Fibroblast of lung (primary cell): ENCODE measurements around the gene WNT3. TPM values are rescaled to one million over a fixed set of nuclear protein-coding genes. Genes with fewer than 3 reads are reported as not detected.
"Not testable (repeated sequence)": the region's sequence is repeated elsewhere in the genome, so short reads cannot be mapped to it uniquely, and the experiment has no call there.

ENCODE experiments used
- DNase-seq, 2 donors: peaks; one replicate each; pipeline versions ENCODE4 v3.0.0 to v3.0.0-alpha.2; 2010; ENCODE audit warnings: low read depth in 2 of 2
- H2AFZ ChIP-seq: 2 replicates; pipeline ENCODE4 v1.5.1; 2012; ENCODE audit warnings: low read length, control low read depth, inconsistent platforms
- H3K27ac ChIP-seq: 2 replicates; pipeline ENCODE4 v1.5.1; 2011; ENCODE audit warnings: low read length, control low read depth; ENCODE audit not compliant: insufficient read depth
- H3K27me3 ChIP-seq: 2 replicates; pipeline ENCODE4 v1.5.1; 2011; ENCODE audit warnings: mild to moderate bottlenecking, low read length; ENCODE audit not compliant: control insufficient read depth, insufficient read depth
- H3K36me3 ChIP-seq: 2 replicates; pipeline ENCODE4 v1.5.1; 2011; ENCODE audit warnings: low read length; ENCODE audit not compliant: control insufficient read depth, insufficient read depth
- H3K4me1 ChIP-seq: 2 replicates; pipeline ENCODE4 v1.5.1; 2011; ENCODE audit warnings: low read length; ENCODE audit not compliant: control insufficient read depth, insufficient read depth; ENCODE audit errors: extremely low read depth
- H3K4me2 ChIP-seq: 2 replicates; pipeline ENCODE4 v1.5.1; 2011; ENCODE audit warnings: low read length, control low read depth; ENCODE audit not compliant: insufficient read depth; ENCODE audit errors: extremely low read depth
- H3K4me3 ChIP-seq, 4 experiments: fragments of 200-600 bp in 1 of 4; sonication (generic) in 1 of 4; replicated peaks in 1 of 4; 2 replicates each; pipeline ENCODE4 v1.5.1; 2011 to 2016; ENCODE audit warnings: low read length in 4 of 4, low read depth in 3 of 4, mild to moderate bottlenecking in 3 of 4, control low read depth in 2 of 4, inconsistent platforms in 1 of 4, mixed read lengths in 1 of 4; ENCODE audit not compliant: insufficient read depth in 1 of 4; ENCODE audit errors: control extremely low read depth in 1 of 4
- H3K79me2 ChIP-seq: 2 replicates; pipeline ENCODE4 v1.5.1; 2012; ENCODE audit warnings: mild to moderate bottlenecking, low read length, inconsistent platforms; ENCODE audit not compliant: control insufficient read depth, insufficient read depth
- H3K9ac ChIP-seq: 2 replicates; pipeline ENCODE4 v1.5.1; 2011; ENCODE audit warnings: mild to moderate bottlenecking, low read length, control low read depth; ENCODE audit not compliant: insufficient read depth
- H3K9me3 ChIP-seq: 2 replicates; pipeline ENCODE4 v1.5.1; 2012; ENCODE audit warnings: low read depth, low read length; ENCODE audit not compliant: control insufficient read depth, insufficient read depth
- H4K20me1 ChIP-seq: 2 replicates; pipeline ENCODE4 v1.5.1; 2011; ENCODE audit warnings: low read length; ENCODE audit not compliant: control insufficient read depth, insufficient read depth; ENCODE audit errors: extremely low read depth
- CTCF ChIP-seq, 2 donors: IDR thresholded peaks in 1 of 2; conservative IDR thresholded peaks in 1 of 2; 1 replicate in 1 of 2; 2 replicates in 1 of 2; pipeline ENCODE4 v1.5.1; 2011 to 2012; ENCODE audit warnings: low read length in 2 of 2, control low read depth in 1 of 2, inconsistent platforms in 1 of 2, low read depth in 1 of 2, mild to moderate bottlenecking in 1 of 2
- EZH2 ChIP-seq: IDR thresholded peaks from 2 replicates; pipeline ENCODE4 v1.5.1; 2012; ENCODE audit warnings: low read length, control low read depth, mild to moderate bottlenecking; ENCODE audit errors: missing control alignments
- polyA plus RNA-seq, 2 donors: library from polyadenylated mRNA; depleted of rRNA in 1 of 2; stranded (reverse) in 1 of 2; unstranded in 1 of 2; fragments of >200 nt; gene quantifications; 2 replicates each; pipeline ENCODE4 v1.2.1, GENCODE V29; 2011 to 2012; ENCODE audit warnings: missing spikeins in 1 of 2
- total RNA-seq: library from RNA; depleted of rRNA; stranded (reverse); fragments of >200 nt; gene quantifications from 2 replicates; pipeline ENCODE4 v1.2.1, GENCODE V29; 2014

The WNT3 gene
- total and polyA plus RNA-seq, 2 donors (not counting 1 experiment from before 2014, with no cell fraction given) = 1.3 to 1.5 TPM

GRCh38 chr17:46794318-46794717 is 24.2 kb downstream of the WNT3 start:
- Histone ChIP-seq H3K9me3 (no peaks in the 10 kb centered on the region), H3K79me2 (no peaks in the 10 kb centered on the region), H2AFZ (no peak overlapping the region), H3K36me3 (no peaks in the 10 kb centered on the region), H3K4me3 (no peak overlapping the region), H3K4me1 (no peaks in the 10 kb centered on the region), H4K20me1 (no peaks in the 10 kb centered on the region), H3K27me3 (peaks cover 18% of the 10 kb centered on the region), H3K9ac (no peak overlapping the region), H3K27ac (no peak overlapping the region), H3K4me2 (no peak overlapping the region)
- TF ChIP-seq CTCF (conservative IDR thresholded peaks at IDR 0.05 in 1 of 2, IDR thresholded peaks at IDR 0.05 in 1 of 2; ENCODE audit: low read depth in 1 of 2, low read length in 2 of 2) = no peak
- no peak for TF ChIP-seq EZH2
- DNase-seq = no peak

- TF ChIP-seq CTCF (conservative IDR thresholded peaks at IDR 0.05 in 1 of 2, IDR thresholded peaks at IDR 0.05 in 1 of 2; ENCODE audit: low read depth in 1 of 2, low read length in 2 of 2) (no peak), EZH2 (no peak)
- DNase-seq = no peak
- H3K27me3 ChIP-seq = peaks cover 18% of the 10 kb centered on the region
Measured at GRCh38 chr17:46793541-46793940, 25.0 kb downstream of the WNT3 start.

DNA sequence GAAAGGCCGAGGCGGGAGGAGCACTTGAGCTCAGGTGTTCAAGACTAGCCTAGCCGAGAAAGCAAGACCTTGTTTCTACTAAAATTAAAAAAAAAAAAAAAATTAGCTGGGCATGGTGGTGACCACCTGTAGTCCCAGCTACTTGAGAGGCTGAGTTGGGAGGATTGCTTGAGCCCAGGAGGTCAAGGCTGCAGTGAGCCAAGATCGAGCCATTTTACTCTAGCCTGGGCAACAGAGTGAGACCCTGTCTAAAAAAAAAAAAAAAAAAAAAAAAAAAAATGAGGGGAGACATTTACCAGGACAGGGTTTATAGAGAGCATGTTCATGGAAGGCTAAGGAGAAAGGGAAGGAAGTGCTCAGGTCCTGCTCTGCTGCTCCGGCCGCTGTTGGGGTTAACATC is 25.5 kb downstream of the WNT3 start:
- not testable (repeated sequence) for H3K9ac ChIP-seq, H3K4me3 ChIP-seq, H3K9me3 ChIP-seq, H3K79me2 ChIP-seq, H3K4me1 ChIP-seq, H3K4me2 ChIP-seq, H3K27ac ChIP-seq, H4K20me1 ChIP-seq, H3K36me3 ChIP-seq, H2AFZ ChIP-seq, DNase-seq
- peaks cover 18% of the 10 kb centered on the region for H3K27me3 ChIP-seq

More at GRCh38 chr17:46793541-46793940, 25.0 kb downstream of the WNT3 start:
- Histone ChIP-seq H3K4me1 (no peaks in the 10 kb centered on the region), H3K36me3 (no peaks in the 10 kb centered on the region), H3K4me3 (no peak overlapping the region), H3K9ac (no peak overlapping the region), H3K27ac (no peak overlapping the region), H2AFZ (no peak overlapping the region), H3K9me3 (no peaks in the 10 kb centered on the region), H3K4me2 (no peak overlapping the region), H4K20me1 (no peaks in the 10 kb centered on the region), H3K79me2 (no peaks in the 10 kb centered on the region)
